ENCODE results near the gene OGFOD1.

DNA sequence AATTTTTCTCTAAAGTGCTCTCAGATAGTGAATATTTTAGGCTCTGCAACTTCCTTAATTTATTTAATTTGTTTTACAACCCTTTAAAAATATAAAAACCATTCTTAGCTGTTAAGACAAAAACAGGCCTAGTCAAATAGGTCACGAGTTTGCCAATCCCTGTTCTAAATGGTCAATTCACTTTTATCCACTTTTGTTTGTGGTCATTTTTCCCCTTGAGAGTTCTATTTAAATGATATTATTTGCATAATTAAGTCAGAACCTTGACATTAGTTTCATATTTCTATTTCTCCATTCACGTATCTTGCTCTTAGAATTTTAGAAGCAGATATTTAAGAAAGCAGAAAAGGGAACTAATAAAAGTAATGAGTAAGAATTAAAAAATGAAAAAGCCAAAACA, 30.0 kb upstream of the OGFOD1 start:
- TF ChIP-seq, protein P1, sequence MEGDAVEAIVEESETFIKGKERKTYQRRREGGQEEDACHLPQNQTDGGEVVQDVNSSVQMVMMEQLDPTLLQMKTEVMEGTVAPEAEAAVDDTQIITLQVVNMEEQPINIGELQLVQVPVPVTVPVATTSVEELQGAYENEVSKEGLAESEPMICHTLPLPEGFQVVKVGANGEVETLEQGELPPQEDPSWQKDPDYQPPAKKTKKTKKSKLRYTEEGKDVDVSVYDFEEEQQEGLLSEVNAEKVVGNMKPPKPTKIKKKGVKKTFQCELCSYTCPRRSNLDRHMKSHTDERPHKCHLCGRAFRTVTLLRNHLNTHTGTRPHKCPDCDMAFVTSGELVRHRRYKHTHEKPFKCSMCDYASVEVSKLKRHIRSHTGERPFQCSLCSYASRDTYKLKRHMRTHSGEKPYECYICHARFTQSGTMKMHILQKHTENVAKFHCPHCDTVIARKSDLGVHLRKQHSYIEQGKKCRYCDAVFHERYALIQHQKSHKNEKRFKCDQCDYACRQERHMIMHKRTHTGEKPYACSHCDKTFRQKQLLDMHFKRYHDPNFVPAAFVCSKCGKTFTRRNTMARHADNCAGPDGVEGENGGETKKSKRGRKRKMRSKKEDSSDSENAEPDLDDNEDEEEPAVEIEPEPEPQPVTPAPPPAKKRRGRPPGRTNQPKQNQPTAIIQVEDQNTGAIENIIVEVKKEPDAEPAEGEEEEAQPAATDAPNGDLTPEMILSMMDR (IDR thresholded peaks at IDR 0.05): no peak
- TF ChIP-seq POLR2AphosphoS5 (IDR thresholded peaks at IDR 0.05; ENCODE audit: insufficient read depth in 1 of 2, low read depth in 1 of 2): no peak
- TF ChIP-seq POLR2A (IDR thresholded peaks at IDR 0.05): no peak

Data from vagina (tissue), 2 donors.